HEK293 (cell line): Measurements from ENCODE around the gene DNAJC4.

Experiments
- FEZF1 ChIP-seq: fragments of 450-650 bp; formaldehyde crosslinking; IDR thresholded peaks from 2 replicates; pipeline ENCODE4 v1.5.1; 2016; ENCODE audit warnings: missing biosample characterization, missing genetic modification characterization
- TRIM28 ChIP-seq: IDR thresholded peaks from 2 replicates; pipeline ENCODE4 v1.6.1; 2011; ENCODE audit warnings: low read length, control low read depth, borderline replicate concordance
- WT1 ChIP-seq: fragments of 450-650 bp; formaldehyde crosslinking; IDR thresholded peaks from 2 replicates; pipeline ENCODE4 v1.5.1; 2016; ENCODE audit warnings: missing biosample characterization, missing genetic modification characterization
- ZBTB48 ChIP-seq: fragments of 450-650 bp; formaldehyde crosslinking; IDR thresholded peaks from 2 replicates; pipeline ENCODE4 v1.5.1; 2016; ENCODE audit warnings: missing biosample characterization, missing genetic modification characterization
- ZFHX2 ChIP-seq: fragments of 450-650 bp; formaldehyde crosslinking; conservative IDR thresholded peaks from 2 replicates; pipeline ENCODE4 v1.5.1; 2016; ENCODE audit warnings: missing biosample characterization, missing genetic modification characterization
- ZNF239 ChIP-seq: fragments of 450-650 bp; formaldehyde crosslinking; IDR thresholded peaks from 2 replicates; pipeline ENCODE4 v1.5.1; 2016; ENCODE audit warnings: missing biosample characterization, missing genetic modification characterization
- ZNF274 ChIP-seq, 2 experiments: fragments of 200-500 bp in 1 of 2; fragments of 450-650 bp in 1 of 2; sonication (Bioruptor generic) in 1 of 2; formaldehyde crosslinking in 1 of 2; IDR thresholded peaks; 2 replicates each; pipeline versions ENCODE4 v1.5.1 to v1.6.1; 2014 to 2016; ENCODE audit warnings: borderline replicate concordance in 1 of 2, inconsistent platforms in 1 of 2, low read length in 1 of 2, missing biosample characterization in 1 of 2, missing genetic modification characterization in 1 of 2
- ZNF302 ChIP-seq: fragments of 450-650 bp; formaldehyde crosslinking; IDR thresholded peaks from 2 replicates; pipeline ENCODE4 v1.5.1; 2016; ENCODE audit warnings: missing biosample characterization, missing genetic modification characterization, low read depth
- ZNF335 ChIP-seq: fragments of 450-650 bp; formaldehyde crosslinking; conservative IDR thresholded peaks from 2 replicates; pipeline ENCODE4 v1.5.1; 2016; ENCODE audit warnings: missing biosample characterization, missing genetic modification characterization
- ZNF37A ChIP-seq: fragments of 450-650 bp; IDR thresholded peaks from 2 replicates; pipeline ENCODE4 v1.5.1; 2018; ENCODE audit warnings: missing biosample characterization, missing genetic modification characterization
- ZNF404 ChIP-seq: fragments of 450-650 bp; formaldehyde crosslinking; IDR thresholded peaks from 2 replicates; pipeline ENCODE4 v1.5.1; 2017; ENCODE audit warnings: missing biosample characterization, missing genetic modification characterization
- ZNF548 ChIP-seq: fragments of 450-650 bp; formaldehyde crosslinking; IDR thresholded peaks from 2 replicates; pipeline ENCODE4 v1.5.1; 2016; ENCODE audit warnings: missing biosample characterization, missing genetic modification characterization
- ZNF561 ChIP-seq: fragments of 450-650 bp; IDR thresholded peaks from 2 replicates; pipeline ENCODE4 v1.5.1; 2018; ENCODE audit warnings: missing biosample characterization, missing genetic modification characterization, borderline replicate concordance
- ZNF585B ChIP-seq: fragments of 450-650 bp; formaldehyde crosslinking; IDR thresholded peaks from 2 replicates; pipeline ENCODE4 v1.5.1; 2016; ENCODE audit warnings: missing biosample characterization, missing genetic modification characterization
- ZNF624 ChIP-seq: fragments of 450-650 bp; formaldehyde crosslinking; IDR thresholded peaks from 2 replicates; pipeline ENCODE4 v1.5.1; 2017; ENCODE audit warnings: missing biosample characterization, missing genetic modification characterization
- ZNF791 ChIP-seq: fragments of 450-650 bp; formaldehyde crosslinking; IDR thresholded peaks from 2 replicates; pipeline ENCODE4 v1.5.1; 2016; ENCODE audit warnings: missing biosample characterization, missing genetic modification characterization
- ZNF830 ChIP-seq: fragments of 450-650 bp; IDR thresholded peaks from 2 replicates; pipeline ENCODE4 v1.5.0; 2018; ENCODE audit warnings: missing biosample characterization, missing genetic modification characterization, low read depth, mild to moderate bottlenecking, moderate library complexity
- ZNF837 ChIP-seq: fragments of 450-650 bp; formaldehyde crosslinking; IDR thresholded peaks from 2 replicates; pipeline ENCODE4 v1.5.1; 2016; ENCODE audit warnings: missing biosample characterization, missing genetic modification characterization
- TF ChIP-seq, protein P1 (sequence below): fragments of 450-650 bp; formaldehyde crosslinking; IDR thresholded peaks from 2 replicates; pipeline ENCODE4 v1.5.1; 2016; ENCODE audit warnings: missing biosample characterization, missing genetic modification characterization
- TF ChIP-seq, protein P2 (sequence below): fragments of 450-650 bp; formaldehyde crosslinking; optimal IDR thresholded peaks from 2 replicates; pipeline ENCODE3; 2016; ENCODE audit warnings: missing biosample characterization, mild to moderate bottlenecking, missing genetic modification characterization
- TF ChIP-seq, protein P3 (sequence below): fragments of 450-650 bp; formaldehyde crosslinking; IDR thresholded peaks from 2 replicates; pipeline ENCODE4 v1.5.1; 2016; ENCODE audit warnings: missing biosample characterization, missing genetic modification characterization
- TF ChIP-seq, protein P4 (sequence below): fragments of 450-650 bp; formaldehyde crosslinking; IDR thresholded peaks from 2 replicates; pipeline ENCODE4 v1.5.1; 2016; ENCODE audit warnings: missing biosample characterization, missing genetic modification characterization
- TF ChIP-seq, protein P5 (sequence below): fragments of 450-650 bp; formaldehyde crosslinking; IDR thresholded peaks from 2 replicates; pipeline ENCODE4; 2016; ENCODE audit warnings: missing biosample characterization, missing genetic modification characterization
- TF ChIP-seq, protein P6 (sequence below): fragments of 450-650 bp; formaldehyde crosslinking; IDR thresholded peaks from 2 replicates; pipeline ENCODE4 v1.5.1; 2016; ENCODE audit warnings: missing biosample characterization, missing genetic modification characterization, low read depth
- TF ChIP-seq, protein P7 (sequence below): fragments of 450-650 bp; formaldehyde crosslinking; IDR thresholded peaks from 2 replicates; pipeline ENCODE4 v1.5.1; 2017; ENCODE audit warnings: missing biosample characterization, missing genetic modification characterization

Gene DNAJC4

DNA sequence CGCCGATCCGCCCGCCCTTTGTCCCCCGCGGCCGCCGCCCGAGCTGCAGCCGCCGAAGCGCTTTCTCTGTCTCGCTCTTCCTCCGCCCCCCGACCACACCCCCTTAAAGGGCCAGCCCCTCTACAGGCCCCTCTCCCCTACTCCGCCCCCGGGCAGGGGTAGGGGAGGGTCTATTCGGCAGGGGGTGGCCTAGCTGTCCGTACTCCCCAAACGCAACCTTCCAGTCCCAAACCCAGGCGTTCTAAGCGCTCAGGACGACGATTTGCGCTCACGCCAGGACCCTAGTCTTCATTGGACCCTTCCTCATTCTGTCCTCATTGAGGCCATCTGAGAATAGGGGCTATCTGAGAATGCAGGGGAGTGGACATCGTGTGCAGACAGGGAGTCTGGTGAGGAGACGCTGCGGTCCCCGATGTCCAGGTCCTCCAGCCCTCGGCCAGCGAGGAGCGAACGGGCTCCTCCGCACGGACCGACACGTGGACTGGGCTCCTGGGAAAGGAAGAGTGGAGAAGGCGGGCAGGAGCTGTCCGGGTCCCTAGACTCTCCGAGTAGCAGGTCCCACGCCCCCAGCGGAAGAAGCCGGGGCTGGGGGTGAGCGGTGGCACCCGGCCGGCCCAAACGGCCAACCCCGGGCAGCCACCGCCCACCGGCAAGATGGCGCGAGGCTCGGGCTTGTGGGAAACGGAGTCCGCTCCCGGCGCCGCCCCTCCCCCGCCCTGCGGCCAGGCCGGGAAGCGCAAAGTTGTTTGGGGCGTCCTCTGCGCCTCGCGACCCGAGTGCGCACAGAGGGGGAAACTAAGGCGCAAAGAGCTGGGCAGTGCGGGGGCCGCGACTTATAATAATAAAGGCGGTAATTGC, 16.8 kb downstream of the DNAJC4 start, which contains the start of gene PPP1R14B (continued):
- TF ChIP-seq, protein P1, sequence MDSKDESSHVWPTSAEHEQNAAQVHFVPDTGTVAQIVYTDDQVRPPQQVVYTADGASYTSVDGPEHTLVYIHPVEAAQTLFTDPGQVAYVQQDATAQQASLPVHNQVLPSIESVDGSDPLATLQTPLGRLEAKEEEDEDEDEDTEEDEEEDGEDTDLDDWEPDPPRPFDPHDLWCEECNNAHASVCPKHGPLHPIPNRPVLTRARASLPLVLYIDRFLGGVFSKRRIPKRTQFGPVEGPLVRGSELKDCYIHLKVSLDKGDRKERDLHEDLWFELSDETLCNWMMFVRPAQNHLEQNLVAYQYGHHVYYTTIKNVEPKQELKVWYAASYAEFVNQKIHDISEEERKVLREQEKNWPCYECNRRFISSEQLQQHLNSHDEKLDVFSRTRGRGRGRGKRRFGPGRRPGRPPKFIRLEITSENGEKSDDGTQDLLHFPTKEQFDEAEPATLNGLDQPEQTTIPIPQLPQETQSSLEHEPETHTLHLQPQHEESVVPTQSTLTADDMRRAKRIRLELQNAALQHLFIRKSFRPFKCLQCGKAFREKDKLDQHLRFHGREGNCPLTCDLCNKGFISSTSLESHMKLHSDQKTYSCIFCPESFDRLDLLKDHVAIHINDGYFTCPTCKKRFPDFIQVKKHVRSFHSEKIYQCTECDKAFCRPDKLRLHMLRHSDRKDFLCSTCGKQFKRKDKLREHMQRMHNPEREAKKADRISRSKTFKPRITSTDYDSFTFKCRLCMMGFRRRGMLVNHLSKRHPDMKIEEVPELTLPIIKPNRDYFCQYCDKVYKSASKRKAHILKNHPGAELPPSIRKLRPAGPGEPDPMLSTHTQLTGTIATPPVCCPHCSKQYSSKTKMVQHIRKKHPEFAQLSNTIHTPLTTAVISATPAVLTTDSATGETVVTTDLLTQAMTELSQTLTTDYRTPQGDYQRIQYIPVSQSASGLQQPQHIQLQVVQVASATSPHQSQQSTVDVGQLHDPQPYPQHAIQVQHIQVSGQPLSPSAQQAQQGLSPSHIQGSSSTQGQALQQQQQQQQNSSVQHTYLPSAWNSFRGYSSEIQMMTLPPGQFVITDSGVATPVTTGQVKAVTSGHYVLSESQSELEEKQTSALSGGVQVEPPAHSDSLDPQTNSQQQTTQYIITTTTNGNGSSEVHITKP (tag by site-specific recombination) = peak; percentile 84
- TF ChIP-seq ZNF274 (IDR thresholded peaks at IDR 0.05; ENCODE audit: low read length) (no peak), ZNF274 (tag by site-specific recombination; IDR thresholded peaks at IDR 0.05; ENCODE audit: borderline replicate concordance) (no peak), ZNF585B (tag by site-specific recombination) (no peak), ZBTB48 (tag by site-specific recombination) (peak; percentile 93), ZNF239 (tag by site-specific recombination) (no peak), ZNF837 (tag by site-specific recombination) (no peak), ZNF302 (tag by site-specific recombination) (no peak), ZNF830 (tag by site-specific recombination) (no peak), ZFHX2 (peak; percentile 56; the same call in 1 of the 2 replicates), ZNF548 (tag by site-specific recombination) (no peak), ZNF624 (tag by site-specific recombination) (no peak), TRIM28 (no peak), ZNF335 (tag by site-specific recombination) (peak; percentile 91), ZNF404 (tag by site-specific recombination) (no peak), FEZF1 (tag by site-specific recombination) (no peak), ZNF561 (tag by site-specific recombination) (0 out of 2 replicates have a peak, but pooled peaks have one; percentile 55), ZNF37A (no peak), ZNF791 (tag by site-specific recombination) (no peak), WT1 (peak; percentile 44; the same call in 1 of the 2 replicates)
- TF ChIP-seq, protein P2, sequence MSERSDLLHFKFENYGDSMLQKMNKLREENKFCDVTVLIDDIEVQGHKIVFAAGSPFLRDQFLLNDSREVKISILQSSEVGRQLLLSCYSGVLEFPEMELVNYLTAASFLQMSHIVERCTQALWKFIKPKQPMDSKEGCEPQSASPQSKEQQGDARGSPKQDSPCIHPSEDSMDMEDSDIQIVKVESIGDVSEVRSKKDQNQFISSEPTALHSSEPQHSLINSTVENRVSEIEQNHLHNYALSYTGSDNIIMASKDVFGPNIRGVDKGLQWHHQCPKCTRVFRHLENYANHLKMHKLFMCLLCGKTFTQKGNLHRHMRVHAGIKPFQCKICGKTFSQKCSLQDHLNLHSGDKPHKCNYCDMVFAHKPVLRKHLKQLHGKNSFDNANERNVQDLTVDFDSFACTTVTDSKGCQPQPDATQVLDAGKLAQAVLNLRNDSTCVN (tag by site-specific recombination) = peak; percentile 63
- TF ChIP-seq, protein P3, sequence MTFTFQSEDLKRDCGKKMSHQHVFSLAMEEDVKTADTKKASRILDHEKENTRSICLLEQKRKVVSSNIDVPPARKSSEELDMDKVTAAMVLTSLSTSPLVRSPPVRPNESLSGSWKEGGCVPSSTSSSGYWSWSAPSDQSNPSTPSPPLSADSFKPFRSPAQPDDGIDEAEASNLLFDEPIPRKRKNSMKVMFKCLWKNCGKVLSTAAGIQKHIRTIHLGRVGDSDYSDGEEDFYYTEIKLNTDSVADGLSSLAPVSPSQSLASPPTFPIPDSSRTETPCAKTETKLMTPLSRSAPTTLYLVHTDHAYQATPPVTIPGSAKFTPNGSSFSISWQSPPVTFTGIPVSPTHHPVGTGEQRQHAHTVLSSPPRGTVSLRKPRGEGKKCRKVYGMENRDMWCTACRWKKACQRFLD = no peak
- TF ChIP-seq, protein P4, sequence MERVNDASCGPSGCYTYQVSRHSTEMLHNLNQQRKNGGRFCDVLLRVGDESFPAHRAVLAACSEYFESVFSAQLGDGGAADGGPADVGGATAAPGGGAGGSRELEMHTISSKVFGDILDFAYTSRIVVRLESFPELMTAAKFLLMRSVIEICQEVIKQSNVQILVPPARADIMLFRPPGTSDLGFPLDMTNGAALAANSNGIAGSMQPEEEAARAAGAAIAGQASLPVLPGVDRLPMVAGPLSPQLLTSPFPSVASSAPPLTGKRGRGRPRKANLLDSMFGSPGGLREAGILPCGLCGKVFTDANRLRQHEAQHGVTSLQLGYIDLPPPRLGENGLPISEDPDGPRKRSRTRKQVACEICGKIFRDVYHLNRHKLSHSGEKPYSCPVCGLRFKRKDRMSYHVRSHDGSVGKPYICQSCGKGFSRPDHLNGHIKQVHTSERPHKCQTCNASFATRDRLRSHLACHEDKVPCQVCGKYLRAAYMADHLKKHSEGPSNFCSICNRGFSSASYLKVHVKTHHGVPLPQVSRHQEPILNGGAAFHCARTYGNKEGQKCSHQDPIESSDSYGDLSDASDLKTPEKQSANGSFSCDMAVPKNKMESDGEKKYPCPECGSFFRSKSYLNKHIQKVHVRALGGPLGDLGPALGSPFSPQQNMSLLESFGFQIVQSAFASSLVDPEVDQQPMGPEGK (tag by site-specific recombination) = peak; percentile 88
- TF ChIP-seq, protein P5, sequence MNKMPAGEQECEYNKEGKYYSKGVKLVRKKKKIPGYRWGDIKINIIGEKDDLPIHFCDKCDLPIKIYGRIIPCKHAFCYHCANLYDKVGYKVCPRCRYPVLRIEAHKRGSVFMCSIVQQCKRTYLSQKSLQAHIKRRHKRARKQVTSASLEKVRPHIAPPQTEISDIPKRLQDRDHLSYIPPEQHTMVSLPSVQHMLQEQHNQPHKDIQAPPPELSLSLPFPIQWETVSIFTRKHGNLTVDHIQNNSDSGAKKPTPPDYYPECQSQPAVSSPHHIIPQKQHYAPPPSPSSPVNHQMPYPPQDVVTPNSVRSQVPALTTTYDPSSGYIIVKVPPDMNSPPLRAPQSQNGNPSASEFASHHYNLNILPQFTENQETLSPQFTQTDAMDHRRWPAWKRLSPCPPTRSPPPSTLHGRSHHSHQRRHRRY (tag by site-specific recombination) = no peak
- TF ChIP-seq, protein P6, sequence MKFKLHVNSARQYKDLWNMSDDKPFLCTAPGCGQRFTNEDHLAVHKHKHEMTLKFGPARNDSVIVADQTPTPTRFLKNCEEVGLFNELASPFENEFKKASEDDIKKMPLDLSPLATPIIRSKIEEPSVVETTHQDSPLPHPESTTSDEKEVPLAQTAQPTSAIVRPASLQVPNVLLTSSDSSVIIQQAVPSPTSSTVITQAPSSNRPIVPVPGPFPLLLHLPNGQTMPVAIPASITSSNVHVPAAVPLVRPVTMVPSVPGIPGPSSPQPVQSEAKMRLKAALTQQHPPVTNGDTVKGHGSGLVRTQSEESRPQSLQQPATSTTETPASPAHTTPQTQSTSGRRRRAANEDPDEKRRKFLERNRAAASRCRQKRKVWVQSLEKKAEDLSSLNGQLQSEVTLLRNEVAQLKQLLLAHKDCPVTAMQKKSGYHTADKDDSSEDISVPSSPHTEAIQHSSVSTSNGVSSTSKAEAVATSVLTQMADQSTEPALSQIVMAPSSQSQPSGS (tag by site-specific recombination) = no peak
- TF ChIP-seq, protein P7, sequence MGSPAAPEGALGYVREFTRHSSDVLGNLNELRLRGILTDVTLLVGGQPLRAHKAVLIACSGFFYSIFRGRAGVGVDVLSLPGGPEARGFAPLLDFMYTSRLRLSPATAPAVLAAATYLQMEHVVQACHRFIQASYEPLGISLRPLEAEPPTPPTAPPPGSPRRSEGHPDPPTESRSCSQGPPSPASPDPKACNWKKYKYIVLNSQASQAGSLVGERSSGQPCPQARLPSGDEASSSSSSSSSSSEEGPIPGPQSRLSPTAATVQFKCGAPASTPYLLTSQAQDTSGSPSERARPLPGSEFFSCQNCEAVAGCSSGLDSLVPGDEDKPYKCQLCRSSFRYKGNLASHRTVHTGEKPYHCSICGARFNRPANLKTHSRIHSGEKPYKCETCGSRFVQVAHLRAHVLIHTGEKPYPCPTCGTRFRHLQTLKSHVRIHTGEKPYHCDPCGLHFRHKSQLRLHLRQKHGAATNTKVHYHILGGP = no peak
